ENCODE results near the gene SWT1.

Gene SWT1

GRCh38 chr1:185260611-185261010 is 103.6 kb downstream of the SWT1 start:
- no peak for TF ChIP-seq TAF1 (IDR thresholded peaks at IDR 0.05; ENCODE audit: borderline replicate concordance, insufficient read depth, low read length)
- no peak for TF ChIP-seq REST (IDR thresholded peaks at IDR 0.05; ENCODE audit: insufficient read depth in 1 of 2, low read depth in 2 of 2, low read length in 2 of 2)
- no peak for TF ChIP-seq FOXP2 (optimal IDR thresholded peaks at IDR 0.05; ENCODE audit: borderline replicate concordance, extremely low read depth, extremely low read length, insufficient read depth)
- TF ChIP-seq POLR2AphosphoS5 (IDR thresholded peaks at IDR 0.05; ENCODE audit: low read depth, low read length), result no peak
- no peak for TF ChIP-seq SIN3A (IDR thresholded peaks at IDR 0.05; ENCODE audit: borderline replicate concordance, insufficient read depth, low read length)

DNA sequence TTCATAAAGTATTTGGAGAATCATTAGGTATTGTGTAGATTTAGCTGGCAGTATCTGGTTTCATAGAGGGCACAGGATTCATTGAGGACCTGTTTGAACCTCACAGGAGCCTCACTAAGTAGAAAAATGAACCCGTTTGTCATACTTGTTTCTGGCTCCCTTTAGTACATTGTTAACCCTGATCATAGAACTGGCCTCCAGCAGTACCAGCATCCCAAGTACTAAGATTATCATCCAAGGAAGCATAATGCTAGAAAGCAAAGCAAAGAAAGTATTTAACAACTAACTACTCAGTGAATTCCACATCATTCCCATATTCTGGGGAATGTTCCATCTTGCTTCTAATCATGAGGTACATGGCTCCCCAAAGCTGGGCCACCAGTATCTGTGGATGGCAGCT is 105.2 kb downstream of the SWT1 start:
- TF ChIP-seq FOXP2 (optimal IDR thresholded peaks at IDR 0.05; ENCODE audit: borderline replicate concordance, extremely low read depth, extremely low read length, insufficient read depth) (no peak), SIN3A (IDR thresholded peaks at IDR 0.05; ENCODE audit: borderline replicate concordance, insufficient read depth, low read length) (no peak), POLR2AphosphoS5 (IDR thresholded peaks at IDR 0.05; ENCODE audit: low read depth, low read length) (no peak), REST (IDR thresholded peaks at IDR 0.05; ENCODE audit: insufficient read depth in 1 of 2, low read depth in 2 of 2, low read length in 2 of 2) (no peak), TAF1 (IDR thresholded peaks at IDR 0.05; ENCODE audit: borderline replicate concordance, insufficient read depth, low read length) (no peak)

DNA sequence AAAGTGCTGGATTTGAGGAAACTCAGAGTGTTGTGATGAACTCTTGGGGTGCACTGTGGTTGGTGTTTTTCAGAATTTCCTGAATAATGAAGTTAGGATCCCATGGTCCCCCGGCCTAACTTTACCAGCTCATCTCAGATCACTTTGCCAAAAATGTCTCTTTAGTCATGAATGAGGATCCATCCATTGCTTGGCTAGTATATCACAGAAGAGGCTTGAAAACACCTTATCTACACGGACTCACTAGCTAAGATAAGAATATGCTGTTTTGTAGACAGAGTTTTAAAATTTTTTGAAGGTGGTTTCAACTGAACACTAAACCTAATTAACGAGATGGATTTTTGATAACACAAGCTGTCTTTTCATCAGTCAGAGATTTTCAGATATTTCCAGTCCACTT is 106.3 kb downstream of the SWT1 start:
- TF ChIP-seq SIN3A (IDR thresholded peaks at IDR 0.05; ENCODE audit: borderline replicate concordance, insufficient read depth, low read length) (no peak), FOXP2 (optimal IDR thresholded peaks at IDR 0.05; ENCODE audit: borderline replicate concordance, extremely low read depth, extremely low read length, insufficient read depth) (no peak), POLR2AphosphoS5 (IDR thresholded peaks at IDR 0.05; ENCODE audit: low read depth, low read length) (no peak), TAF1 (IDR thresholded peaks at IDR 0.05; ENCODE audit: borderline replicate concordance, insufficient read depth, low read length) (no peak), REST (IDR thresholded peaks at IDR 0.05; ENCODE audit: insufficient read depth in 1 of 2, low read depth in 2 of 2, low read length in 2 of 2) (no peak)

GRCh38 chr1:185263780-185264179 is 106.8 kb downstream of the SWT1 start:
- TF ChIP-seq FOXP2 (optimal IDR thresholded peaks at IDR 0.05; ENCODE audit: borderline replicate concordance, extremely low read depth, extremely low read length, insufficient read depth), result no peak
- TF ChIP-seq TAF1 (IDR thresholded peaks at IDR 0.05; ENCODE audit: borderline replicate concordance, insufficient read depth, low read length), result no peak
- TF ChIP-seq REST (IDR thresholded peaks at IDR 0.05; ENCODE audit: insufficient read depth in 1 of 2, low read depth in 2 of 2, low read length in 2 of 2), result no peak
- TF ChIP-seq SIN3A (IDR thresholded peaks at IDR 0.05; ENCODE audit: borderline replicate concordance, insufficient read depth, low read length), result no peak
- TF ChIP-seq POLR2AphosphoS5 (IDR thresholded peaks at IDR 0.05; ENCODE audit: low read depth, low read length), result no peak

GRCh38 chr1:185265314-185265713 is 108.3 kb downstream of the SWT1 start:
- TF ChIP-seq REST (IDR thresholded peaks at IDR 0.05; ENCODE audit: insufficient read depth in 1 of 2, low read depth in 2 of 2, low read length in 2 of 2), result no peak
- no peak for TF ChIP-seq POLR2AphosphoS5 (IDR thresholded peaks at IDR 0.05; ENCODE audit: low read depth, low read length)
- TF ChIP-seq TAF1 (IDR thresholded peaks at IDR 0.05; ENCODE audit: borderline replicate concordance, insufficient read depth, low read length), result no peak
- no peak for TF ChIP-seq SIN3A (IDR thresholded peaks at IDR 0.05; ENCODE audit: borderline replicate concordance, insufficient read depth, low read length)

Measured in PFSK-1 (cell line).